WTC11 (cell line): ENCODE data around the gene WNT10A. TPM values are rescaled to one million over a fixed set of nuclear protein-coding genes. Genes with fewer than 3 reads are reported as not detected.

ENCODE experiments used
- ATAC-seq: fragments of 200-7000 bp; cut with Tn5 transposase; 2 replicates; pipeline ENCODE4 v1.10.0; 2021; ENCODE audit warnings: mild to moderate bottlenecking, moderate library complexity
- CTCF ChIA-PET: fragments of 300-600 bp; sonication (Branson Sonifier 250); formaldehyde crosslinking; loops from one replicate; lab custom pipeline; 2021; ENCODE audit warnings: antibody characterized with exemption; lab: Charles Lee
- POLR2A ChIA-PET: fragments of 350-600 bp; sonication (Branson Sonifier 250); formaldehyde crosslinking; loops from one replicate; lab custom pipeline; 2021; ENCODE audit warnings: antibody characterized with exemption; lab: Charles Lee
- DNase-seq: peaks from one replicate; pipeline ENCODE4 v3.0.0; 2021; ENCODE audit warnings: low spot score
- H3K27ac Mint-ChIP-seq: 2 replicates; pipeline ENCODE4 v1.8.0; 2021; ENCODE audit warnings: mixed read lengths
- H3K27me3 Mint-ChIP-seq: 2 replicates; pipeline ENCODE4 v1.8.0; 2021; ENCODE audit warnings: low read depth, mild to moderate bottlenecking, moderate library complexity, mixed read lengths
- H3K36me3 Mint-ChIP-seq: 2 replicates; pipeline ENCODE4 v1.8.0; 2021; ENCODE audit warnings: mixed read lengths
- H3K4me1 Mint-ChIP-seq: 2 replicates; pipeline ENCODE4 v1.8.0; 2022; ENCODE audit warnings: mixed read lengths
- H3K4me3 Mint-ChIP-seq: 2 replicates; pipeline ENCODE4 v1.8.0; 2021; ENCODE audit warnings: mild to moderate bottlenecking, moderate library complexity, mixed read lengths
- H3K9me3 Mint-ChIP-seq: 2 replicates; pipeline ENCODE4 v1.8.0; 2021; ENCODE audit warnings: mixed read lengths
- AFF4 ChIP-seq: sonication (generic); formaldehyde crosslinking; IDR thresholded peaks from 2 replicates; pipeline ENCODE4 v1.8.1; 2023; ENCODE audit warnings: mild to moderate bottlenecking, missing genetic modification reagents, borderline replicate concordance
- ARID4B ChIP-seq: sonication (generic); formaldehyde crosslinking; IDR thresholded peaks from 2 replicates; pipeline ENCODE4 v1.8.0; 2023; ENCODE audit warnings: missing genetic modification reagents, mild to moderate bottlenecking, borderline replicate concordance
- ATF2 ChIP-seq: sonication (generic); formaldehyde crosslinking; IDR thresholded peaks from 2 replicates; pipeline ENCODE4 v1.8.1; 2022; ENCODE audit warnings: low read depth, missing genetic modification reagents, borderline replicate concordance
- ATF3 ChIP-seq: sonication (generic); formaldehyde crosslinking; conservative IDR thresholded peaks from 2 replicates; pipeline ENCODE4 v1.8.1; 2022; ENCODE audit warnings: mild to moderate bottlenecking, missing genetic modification reagents
- IRF2 ChIP-seq: sonication (generic); formaldehyde crosslinking; IDR thresholded peaks from 2 replicates; pipeline ENCODE4 v1.8.0; 2022; ENCODE audit warnings: low read depth, missing genetic modification reagents, borderline replicate concordance
- MXD4 ChIP-seq: fragments of 250-450 bp; sonication (Bioruptor Pico); IDR thresholded peaks from 2 replicates; pipeline ENCODE4 v1.8.0; 2021; ENCODE audit warnings: mild to moderate bottlenecking, moderate library complexity, borderline replicate concordance
- MYBL2 ChIP-seq: sonication (generic); formaldehyde crosslinking; IDR thresholded peaks from 2 replicates; pipeline ENCODE4 v1.8.1; 2023; ENCODE audit warnings: mild to moderate bottlenecking, moderate library complexity, missing genetic modification reagents
- NFATC4 ChIP-seq: fragments of 250-450 bp; sonication (Bioruptor Pico); IDR thresholded peaks from 2 replicates; pipeline ENCODE4 v1.9.0; 2021; ENCODE audit warnings: mild to moderate bottlenecking
- SOX15 ChIP-seq: fragments of 250-450 bp; sonication (Bioruptor Pico); IDR thresholded peaks from 2 replicates; pipeline ENCODE4 v1.9.0; 2021; ENCODE audit warnings: mild to moderate bottlenecking
- TCF7 ChIP-seq: sonication (generic); formaldehyde crosslinking; IDR thresholded peaks from 2 replicates; pipeline ENCODE4 v1.8.0; 2022; ENCODE audit warnings: mild to moderate bottlenecking, low read depth, missing genetic modification reagents, moderate library complexity
- USF1 ChIP-seq: sonication (generic); formaldehyde crosslinking; IDR thresholded peaks from 2 replicates; pipeline ENCODE4 v1.8.0; 2022; ENCODE audit warnings: mild to moderate bottlenecking, missing genetic modification reagents
- ZBTB21 ChIP-seq: sonication (generic); formaldehyde crosslinking; IDR thresholded peaks from 2 replicates; pipeline ENCODE4 v1.8.1; 2023; ENCODE audit warnings: mild to moderate bottlenecking, missing genetic modification reagents, borderline replicate concordance
- ZNF219 ChIP-seq: sonication (generic); formaldehyde crosslinking; IDR thresholded peaks from 2 replicates; pipeline ENCODE4 v1.8.0; 2023; ENCODE audit warnings: missing genetic modification reagents, mild to moderate bottlenecking, borderline replicate concordance
- ZNF232 ChIP-seq: sonication (generic); formaldehyde crosslinking; IDR thresholded peaks from 2 replicates; pipeline ENCODE4 v1.8.0; 2022; ENCODE audit warnings: mild to moderate bottlenecking, missing genetic modification reagents
- ZNF317 ChIP-seq: sonication (generic); formaldehyde crosslinking; IDR thresholded peaks from 2 replicates; pipeline ENCODE4 v1.8.1; 2023; ENCODE audit warnings: low read depth, mild to moderate bottlenecking, moderate library complexity, missing genetic modification reagents, borderline replicate concordance
- ZNF396 ChIP-seq: fragments of 250-450 bp; sonication (Bioruptor Pico); IDR thresholded peaks from 2 replicates; pipeline ENCODE4 v1.8.0; 2021; ENCODE audit warnings: mild to moderate bottlenecking, moderate library complexity, borderline replicate concordance
- ZNF671 ChIP-seq: fragments of 250-450 bp; sonication (Bioruptor Pico); IDR thresholded peaks from 2 replicates; pipeline ENCODE4 v1.8.0; 2021; ENCODE audit warnings: mild to moderate bottlenecking
- total RNA-seq: library from RNA; stranded (reverse); gene quantifications from 3 replicates; pipeline ENCODE4 v1.2.3, GENCODE V29; 2021
- TF ChIP-seq, protein P1 (sequence below): sonication (generic); formaldehyde crosslinking; IDR thresholded peaks from 2 replicates; pipeline ENCODE4 v1.8.1; 2023; ENCODE audit warnings: mild to moderate bottlenecking, missing genetic modification reagents, moderate library complexity
- TF ChIP-seq, protein P2 (sequence below): fragments of 250-450 bp; sonication (Bioruptor Pico); conservative IDR thresholded peaks from 2 replicates; pipeline ENCODE4 v1.9.0; 2021; ENCODE audit warnings: mild to moderate bottlenecking

Gene WNT10A
- total RNA-seq, 1 experiment from 2014 or later = not detected

DNA sequence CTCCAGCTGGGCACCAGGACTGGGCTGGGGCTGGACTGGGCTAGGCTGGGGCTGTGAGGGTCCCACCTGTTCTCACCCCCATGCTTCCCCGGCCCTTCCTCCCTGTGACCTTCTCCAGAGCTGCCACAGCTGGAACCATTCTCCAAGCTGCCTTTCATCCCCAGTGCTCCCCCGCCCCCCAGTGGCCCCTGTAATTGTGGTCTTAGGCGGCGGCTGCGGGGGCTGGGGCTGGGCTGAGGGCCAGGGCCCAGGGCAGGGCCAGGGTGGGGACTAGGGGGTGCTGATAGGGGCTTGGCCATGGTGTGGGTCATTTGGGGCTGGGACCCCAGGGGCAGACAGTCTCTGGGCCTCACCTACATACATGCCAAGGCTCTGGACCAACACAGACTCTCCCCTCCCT, 2.8 kb upstream of the WNT10A start:
- ChIA-PET POLR2A (no interaction called here), CTCF (interaction anchor here (1.2 to 17.9 kb wide), 13 partner anchors 8 to 124 kb away, joined by 4 to 422 read pairs (median 19); partner anchors contain the start of genes CDK5R2, CRYBA2 and WNT6)
- DNase-seq (no peak), ATAC-seq (no peak)
- peaks cover 21% of the 10 kb centered on the region for H3K4me1 Mint-ChIP-seq
- TF ChIP-seq MYBL2 (CRISPR knock-in tag) (no peak), ARID4B (CRISPR knock-in tag) (no peak), ZNF396 (CRISPR knock-in tag) (no peak), IRF2 (CRISPR knock-in tag) (no peak), ZNF317 (CRISPR knock-in tag) (no peak), ATF3 (CRISPR knock-in tag) (no peak), ZBTB21 (no peak), ZNF219 (CRISPR knock-in tag) (no peak)
- peaks cover 97% of the 10 kb centered on the region for H3K27me3 Mint-ChIP-seq
- no peak overlapping the region for H3K4me3 Mint-ChIP-seq
- H3K36me3 Mint-ChIP-seq = no peaks in the 10 kb centered on the region
- H3K9me3 Mint-ChIP-seq = no peaks in the 10 kb centered on the region
- H3K27ac Mint-ChIP-seq = no peak overlapping the region

GRCh38 chr2:218878486-218878885, 2.2 kb upstream of the WNT10A start:
- Mint-ChIP-seq H3K4me1 (peaks cover 16% of the 10 kb centered on the region), H3K9me3 (no peaks in the 10 kb centered on the region), H3K27ac (no peak overlapping the region), H3K27me3 (peaks cover 97% of the 10 kb centered on the region), H3K4me3 (no peak overlapping the region), H3K36me3 (no peaks in the 10 kb centered on the region)
- no peak for DNase-seq
- POLR2A ChIA-PET = no interaction called here
- no peak for ATAC-seq
- CTCF ChIA-PET = interaction anchor here (1.0 to 17.9 kb wide), 11 partner anchors 8 to 124 kb away, joined by 3 to 422 read pairs (median 11); partner anchors contain the start of genes CDK5R2 and WNT6
- no peak for TF ChIP-seq MXD4 (CRISPR knock-in tag)
- no peak for TF ChIP-seq AFF4
- TF ChIP-seq IRF2 (CRISPR knock-in tag) = no peak
- no peak for TF ChIP-seq ATF2
- TF ChIP-seq, protein P1, sequence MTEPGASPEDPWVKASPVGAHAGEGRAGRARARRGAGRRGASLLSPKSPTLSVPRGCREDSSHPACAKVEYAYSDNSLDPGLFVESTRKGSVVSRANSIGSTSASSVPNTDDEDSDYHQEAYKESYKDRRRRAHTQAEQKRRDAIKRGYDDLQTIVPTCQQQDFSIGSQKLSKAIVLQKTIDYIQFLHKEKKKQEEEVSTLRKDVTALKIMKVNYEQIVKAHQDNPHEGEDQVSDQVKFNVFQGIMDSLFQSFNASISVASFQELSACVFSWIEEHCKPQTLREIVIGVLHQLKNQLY (CRISPR knock-in tag) = no peak
- TF ChIP-seq, protein P2, sequence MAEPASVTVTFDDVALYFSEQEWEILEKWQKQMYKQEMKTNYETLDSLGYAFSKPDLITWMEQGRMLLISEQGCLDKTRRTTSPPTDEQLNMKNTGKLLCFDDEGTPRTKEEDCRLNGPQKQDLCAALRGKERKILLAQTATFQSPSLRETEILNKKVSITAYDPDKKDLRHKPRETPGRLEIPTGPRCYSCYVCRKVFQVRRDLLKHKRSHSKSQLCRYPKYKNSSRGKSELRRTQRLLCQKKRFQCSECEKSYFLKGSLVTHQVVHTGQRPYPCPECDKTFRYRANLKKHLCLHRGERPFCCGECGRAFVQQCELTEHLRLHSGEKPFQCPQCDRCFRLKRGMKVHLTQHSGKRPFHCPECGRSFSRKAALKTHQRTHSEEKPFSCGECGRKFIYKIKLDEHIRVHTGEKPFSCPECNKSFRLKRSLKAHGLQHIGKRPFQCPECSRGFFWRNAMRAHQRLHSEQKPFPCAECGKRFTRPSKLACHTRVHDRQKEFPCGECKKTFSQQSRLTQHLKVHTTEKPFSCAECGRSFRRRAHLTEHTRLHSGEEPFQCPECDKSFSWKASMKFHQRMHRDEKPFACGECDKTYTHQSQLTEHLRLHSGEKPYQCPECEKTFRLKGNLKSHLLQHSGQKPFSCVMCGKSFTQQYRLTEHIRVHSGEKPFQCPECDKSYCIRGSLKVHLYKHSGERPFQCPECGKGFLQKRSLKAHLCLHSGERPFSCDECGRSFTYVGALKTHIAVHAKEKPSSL (CRISPR knock-in tag) = no peak
- no peak for TF ChIP-seq TCF7 (CRISPR knock-in tag)
- TF ChIP-seq ZNF671 (CRISPR knock-in tag) = no peak
- no peak for TF ChIP-seq NFATC4
- TF ChIP-seq USF1 (CRISPR knock-in tag) = no peak
- no peak for TF ChIP-seq ZNF232 (CRISPR knock-in tag)
- no peak for TF ChIP-seq SOX15 (CRISPR knock-in tag)
